Ishikawa (cell line): ENCODE data around the gene GPR21.

Source experiments
- EP300 ChIP-seq: IDR thresholded peaks from 2 replicates; pipeline ENCODE4 v1.6.1; 2012; ENCODE audit warnings: borderline replicate concordance
- MAX ChIP-seq: IDR thresholded peaks from 2 replicates; pipeline ENCODE4 v1.6.1; 2012
- NFIC ChIP-seq: IDR thresholded peaks from 2 replicates; pipeline ENCODE4 v1.6.1; 2012
- RAD21 ChIP-seq: IDR thresholded peaks from 2 replicates; pipeline ENCODE4 v1.6.1; 2012; ENCODE audit warnings: low read depth
- REST ChIP-seq: IDR thresholded peaks from 2 replicates; pipeline ENCODE4 v1.6.1; 2012; ENCODE audit warnings: low read depth, mild to moderate bottlenecking
- TCF12 ChIP-seq: IDR thresholded peaks from 2 replicates; pipeline ENCODE4 v1.6.1; 2012; ENCODE audit warnings: low read depth
- YY1 ChIP-seq: IDR thresholded peaks from 2 replicates; pipeline ENCODE4 v1.6.1; 2012; ENCODE audit warnings: low read depth

- TF ChIP-seq REST (no peak), NFIC (no peak), EP300 (no peak), YY1 (no peak), MAX (no peak), RAD21 (no peak), TCF12 (no peak)
These were observed 40.5 kb downstream of the GPR21 start for GRCh38 chr9:123073991-123074422.
